ENCODE data around the gene CEACAM18. TPM values are rescaled to one million over a fixed set of nuclear protein-coding genes. Genes with fewer than 3 reads are reported as not detected.

CEACAM18 gene
- total and polyA plus RNA-seq, 10 of the 15 experiments (the other 5 are each of a cell fraction or from before 2014, with no cell fraction given), result not detected

GRCh38 chr19:51466723-51467122 is 11.6 kb upstream of the CEACAM18 start:
- no peaks in the 10 kb centered on the region; a peak in 1 of 4 replicates for H3K27me3 ChIP-seq (replicated peaks in 1 of 2; ENCODE audit: control insufficient read depth in 2 of 2, insufficient read depth in 2 of 2, low read length in 1 of 2)
- H3K36me3 ChIP-seq (ENCODE audit: control insufficient read depth in 2 of 2, insufficient read depth in 2 of 2, low read length in 1 of 2), result no peaks in the 10 kb centered on the region
- H3K4me1 ChIP-seq (ENCODE audit: control insufficient read depth, insufficient read depth, low read length), result no peaks in the 10 kb centered on the region
- no peak for ATAC-seq
- no peak overlapping the region for H2AFZ ChIP-seq (ENCODE audit: control insufficient read depth, low read depth, low read length)
- H3K9me3 ChIP-seq (replicated peaks; ENCODE audit: control insufficient read depth, insufficient read depth, low read length), result no peaks in the 10 kb centered on the region
- H4K20me1 ChIP-seq (ENCODE audit: control insufficient read depth, insufficient read depth), result no peaks in the 10 kb centered on the region; the same call in 1 of the 2 replicates
- no TSS peak for BruUV-seq (replicated peaks)
- H3K27ac ChIP-seq (ENCODE audit: control insufficient read depth, insufficient read depth), result no peak overlapping the region
- no peak for FAIRE-seq
- CTCF ChIA-PET, result interaction anchor here (0.7 to 10.8 kb wide), 6 partner anchors 20 to 192 kb away, joined by 3 to 281 read pairs (median 4); no protein-coding TSS in a partner anchor
- no peaks in the 10 kb centered on the region for H3K79me2 ChIP-seq (ENCODE audit: control insufficient read depth, insufficient read depth, low read length)
- H3K4me2 ChIP-seq (ENCODE audit: control insufficient read depth, insufficient read depth), result no peak overlapping the region
- H3K9ac ChIP-seq (ENCODE audit: control insufficient read depth, insufficient read depth, low read length), result no peak overlapping the region
- intact Hi-C loops (cut with micrococcal nuclease; ENCODE audit: unreplicated experiment), result no loop called here
- SMC1A ChIA-PET (ENCODE audit: uncharacterized antibody, unreplicated experiment), result interaction anchor here (0.9 to 1.4 kb wide), 3 partner anchors 32 to 190 kb away, joined by 3 to 4 read pairs (median 3); no protein-coding TSS in a partner anchor
- RAD21 ChIA-PET (ENCODE audit: unreplicated experiment), result interaction anchor here (1.2 to 2.6 kb wide), 2 partner anchors 190 to 194 kb away, joined by 4 to 5 read pairs; no protein-coding TSS in a partner anchor
- TF ChIP-seq NFIC (IDR thresholded peaks at IDR 0.05; ENCODE audit: low read depth, low read length) (no peak), ZBTB11 (CRISPR knock-in tag; IDR thresholded peaks at IDR 0.05) (no peak), NBN (IDR thresholded peaks at IDR 0.05) (no peak), JUND (IDR thresholded peaks at IDR 0.05; ENCODE audit: low read depth, low read length) (no peak), MXI1 (IDR thresholded peaks at IDR 0.05; ENCODE audit: low read depth, low read length) (no peak)
- no peak for DNase-seq (ENCODE audit: low read depth, low spot score)
- WGBS (ENCODE audit: insufficient coverage, insufficient replicate concordance, low lambda C conversion rate, missing lambda C conversion rate), result 38% methylated on average over 3 of the region's 3 CpGs
- POLR2A ChIA-PET, result no interaction called here
- in situ Hi-C loops (cut with MboI), result no loop called here
- no peak overlapping the region for H3K4me3 ChIP-seq

Data from GM12878 (cell line).